PFSK-1 (cell line): ENCODE measurements around the gene MAD1L1.

Experiments
- FOXP2 ChIP-seq: optimal IDR thresholded peaks from 2 replicates; pipeline ENCODE3; 2011; ENCODE audit warnings: borderline replicate concordance, control low read depth, inconsistent platforms; ENCODE audit not compliant: insufficient read depth; ENCODE audit errors: extremely low read length, extremely low read depth
- POLR2AphosphoS5 ChIP-seq: IDR thresholded peaks from 2 replicates; pipeline ENCODE4 v1.6.1; 2012; ENCODE audit warnings: low read depth, mild to moderate bottlenecking, control low read depth, low read length, moderate library complexity
- REST ChIP-seq, 2 experiments: IDR thresholded peaks; 2 replicates each; pipeline versions ENCODE4 v1.6.1 to v1.8.0; 2011 to 2012; ENCODE audit warnings: low read depth in 2 of 2, low read length in 2 of 2, control low read depth in 1 of 2, inconsistent platforms in 1 of 2, mild to moderate bottlenecking in 1 of 2, moderate library complexity in 1 of 2; ENCODE audit not compliant: insufficient read depth in 1 of 2
- SIN3A ChIP-seq: IDR thresholded peaks from 2 replicates; pipeline ENCODE4 v1.6.1; 2012; ENCODE audit warnings: mild to moderate bottlenecking, low read length, moderate library complexity, borderline replicate concordance; ENCODE audit not compliant: insufficient read depth
- TAF1 ChIP-seq: IDR thresholded peaks from 2 replicates; pipeline ENCODE4 v1.6.1; 2012; ENCODE audit warnings: low read length, control low read depth, borderline replicate concordance; ENCODE audit not compliant: insufficient read depth

The MAD1L1 gene

DNA sequence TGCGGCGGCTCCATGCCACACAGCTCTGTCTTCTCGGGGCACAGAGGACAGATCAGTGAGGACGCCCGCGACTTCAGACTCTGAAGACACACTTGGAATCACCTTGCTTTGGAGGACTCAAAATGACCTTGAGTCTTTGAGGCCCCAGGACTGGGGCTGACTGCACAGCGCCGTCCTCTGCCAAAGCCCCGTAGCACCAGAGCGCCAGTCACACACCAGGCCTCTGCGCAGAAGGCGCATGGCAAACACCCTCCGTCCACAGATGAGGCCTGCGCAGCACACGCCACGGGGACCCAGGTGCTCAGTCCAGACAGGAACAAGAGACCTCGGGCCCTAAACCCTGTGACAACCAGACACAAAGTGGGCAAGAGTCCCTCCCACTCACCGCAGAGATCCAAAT lies 134.7 kb downstream of the MAD1L1 start:
- no peak for TF ChIP-seq REST (IDR thresholded peaks at IDR 0.05; ENCODE audit: insufficient read depth in 1 of 2, low read depth in 2 of 2, low read length in 2 of 2)
- TF ChIP-seq TAF1: no peak
- TF ChIP-seq SIN3A: no peak
- no peak for TF ChIP-seq POLR2AphosphoS5
- TF ChIP-seq FOXP2: no peak

DNA sequence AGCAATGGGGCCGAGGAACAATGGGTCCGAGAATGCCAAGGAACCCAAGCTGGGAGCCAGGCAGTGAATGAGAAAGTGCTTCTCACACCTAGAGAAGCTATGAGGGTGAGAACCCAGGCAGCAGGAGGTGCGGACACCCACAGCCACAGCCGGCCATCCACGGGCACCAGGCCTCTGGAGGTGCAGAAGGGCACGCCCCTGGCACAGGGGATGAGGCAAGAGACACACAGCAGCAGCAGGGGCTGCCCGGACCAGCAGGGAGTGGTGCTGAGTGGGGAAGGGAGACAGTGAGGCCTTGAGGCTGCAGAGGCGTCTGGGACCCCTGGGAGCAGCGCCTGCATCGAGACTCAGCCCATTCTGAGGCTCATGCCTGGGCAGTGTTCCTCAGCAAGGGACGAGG lies 135.3 kb downstream of the MAD1L1 start:
- TF ChIP-seq FOXP2 (no peak), TAF1 (no peak), REST (IDR thresholded peaks at IDR 0.05; ENCODE audit: insufficient read depth in 1 of 2, low read depth in 2 of 2, low read length in 2 of 2) (no peak), SIN3A (no peak)

DNA sequence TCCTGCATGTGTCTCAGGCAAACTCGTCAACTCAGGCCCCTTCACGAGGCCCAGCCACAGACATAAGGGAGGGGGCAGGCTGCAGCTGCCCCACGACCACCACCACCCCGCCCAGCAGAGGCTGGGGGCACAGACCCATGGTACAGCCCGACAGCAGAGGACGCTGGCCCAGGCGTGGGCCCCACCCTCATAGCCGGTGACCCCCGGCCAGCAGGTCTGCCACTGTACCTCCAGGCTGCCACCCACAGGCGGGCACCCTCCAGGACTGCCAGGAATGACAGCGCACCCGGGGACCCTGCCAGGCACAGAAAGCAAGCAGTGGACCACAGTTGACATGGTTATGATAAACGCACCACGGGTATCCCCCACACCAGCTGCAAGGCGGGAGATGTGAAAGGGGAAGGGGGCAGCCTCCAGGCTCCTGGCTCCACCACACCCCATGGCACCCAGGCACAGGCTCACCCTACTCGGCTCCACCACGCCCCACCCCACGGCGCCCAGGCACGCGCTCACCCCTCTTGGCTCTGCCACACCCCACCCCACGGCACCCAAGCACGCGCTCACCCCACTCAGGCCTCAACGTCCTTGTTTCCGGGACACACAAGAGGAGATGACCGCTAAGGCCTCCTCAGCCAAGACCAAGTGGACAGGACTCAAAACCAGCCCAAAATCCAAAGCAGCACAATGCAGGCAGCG lies 135.9 kb downstream of the MAD1L1 start:
- TF ChIP-seq TAF1 (no peak), SIN3A (no peak), POLR2AphosphoS5 (no peak), FOXP2 (no peak), REST (IDR thresholded peaks at IDR 0.05; ENCODE audit: insufficient read depth in 1 of 2, low read depth in 2 of 2, low read length in 2 of 2) (no peak)

DNA sequence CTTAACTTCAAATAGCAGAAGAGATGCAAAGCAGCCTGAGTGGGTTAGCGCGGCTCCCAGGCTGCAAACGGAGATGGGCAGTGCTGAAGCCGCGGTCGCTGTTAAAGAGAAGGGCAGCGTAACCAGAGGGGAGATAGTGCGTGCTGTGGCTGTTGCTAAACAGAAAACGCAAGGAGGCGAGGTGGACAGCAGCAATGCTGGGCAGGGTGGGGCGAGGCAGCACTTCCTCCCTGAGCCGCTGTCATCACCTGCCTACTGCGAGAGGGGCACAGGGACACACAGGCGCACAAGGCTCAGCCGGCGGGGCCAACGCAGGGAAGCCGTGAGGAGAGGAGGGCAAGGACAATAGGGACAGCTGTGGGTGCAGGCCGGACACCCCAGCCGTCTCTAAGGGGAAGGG lies 137.3 kb downstream of the MAD1L1 start:
- TF ChIP-seq FOXP2 (no peak), REST (IDR thresholded peaks at IDR 0.05; ENCODE audit: insufficient read depth in 1 of 2, low read depth in 2 of 2, low read length in 2 of 2) (no peak), TAF1 (no peak), POLR2AphosphoS5 (no peak), SIN3A (no peak)
